ENCODE results near the gene POP5.
"Not testable (repeated sequence)": the region's sequence is repeated elsewhere in the genome, so short reads cannot be mapped to it uniquely, and the experiment has no call there.

POP5 gene

GRCh38 chr12:120534703-120535655 lies 46.2 kb downstream of the POP5 start:
- DNase-seq (ENCODE audit: low read depth) = peak; percentile 86
- TF ChIP-seq, protein P1, sequence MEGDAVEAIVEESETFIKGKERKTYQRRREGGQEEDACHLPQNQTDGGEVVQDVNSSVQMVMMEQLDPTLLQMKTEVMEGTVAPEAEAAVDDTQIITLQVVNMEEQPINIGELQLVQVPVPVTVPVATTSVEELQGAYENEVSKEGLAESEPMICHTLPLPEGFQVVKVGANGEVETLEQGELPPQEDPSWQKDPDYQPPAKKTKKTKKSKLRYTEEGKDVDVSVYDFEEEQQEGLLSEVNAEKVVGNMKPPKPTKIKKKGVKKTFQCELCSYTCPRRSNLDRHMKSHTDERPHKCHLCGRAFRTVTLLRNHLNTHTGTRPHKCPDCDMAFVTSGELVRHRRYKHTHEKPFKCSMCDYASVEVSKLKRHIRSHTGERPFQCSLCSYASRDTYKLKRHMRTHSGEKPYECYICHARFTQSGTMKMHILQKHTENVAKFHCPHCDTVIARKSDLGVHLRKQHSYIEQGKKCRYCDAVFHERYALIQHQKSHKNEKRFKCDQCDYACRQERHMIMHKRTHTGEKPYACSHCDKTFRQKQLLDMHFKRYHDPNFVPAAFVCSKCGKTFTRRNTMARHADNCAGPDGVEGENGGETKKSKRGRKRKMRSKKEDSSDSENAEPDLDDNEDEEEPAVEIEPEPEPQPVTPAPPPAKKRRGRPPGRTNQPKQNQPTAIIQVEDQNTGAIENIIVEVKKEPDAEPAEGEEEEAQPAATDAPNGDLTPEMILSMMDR (IDR thresholded peaks at IDR 0.05; ENCODE audit: low read depth, low read length) = peak; percentile 1
- TF ChIP-seq MAX (IDR thresholded peaks at IDR 0.05; ENCODE audit: low read depth, low read length) = no peak
- no peak for TF ChIP-seq POLR2A (IDR thresholded peaks at IDR 0.05; ENCODE audit: extremely low read depth, insufficient read length)
- peak overlapping the region; percentile 88 for H3K4me3 ChIP-seq (ENCODE audit: low read depth, low read length)

- H3K4me3 ChIP-seq (ENCODE audit: low read depth, low read length) = peak within 1 kb of the TSS; percentile 88
- DNase-seq (ENCODE audit: low read depth) = peak; percentile 93
- TF ChIP-seq MYC (IDR thresholded peaks at IDR 0.05; ENCODE audit: low read depth, low read length) (peak; percentile 50), POLR2A (IDR thresholded peaks at IDR 0.05; ENCODE audit: extremely low read depth, insufficient read length) (peak; percentile 96), MAX (IDR thresholded peaks at IDR 0.05; ENCODE audit: low read depth, low read length) (peak; percentile 38; the same call in 1 of the 2 replicates)
- TF ChIP-seq, protein P1 (IDR thresholded peaks at IDR 0.05; ENCODE audit: low read depth, low read length) = no peak
These were observed 46.9 kb downstream of the POP5 start, which contains the start of gene RNF10 for GRCh38 chr12:120534203-120534702. Gene RNF10, plus strand, starts transcription at chr12:120534356. Its CDS starts 456 bp downstream, at chr12:120534812.

- TF ChIP-seq POLR2A (IDR thresholded peaks at IDR 0.05; ENCODE audit: extremely low read depth, insufficient read length) (no peak), MYC (IDR thresholded peaks at IDR 0.05; ENCODE audit: low read depth, low read length) (no peak)
- TF ChIP-seq, protein P1 (IDR thresholded peaks at IDR 0.05; ENCODE audit: low read depth, low read length) = no peak
- DNase-seq (ENCODE audit: low read depth) = no peak
- H3K4me3 ChIP-seq (ENCODE audit: low read depth, low read length) = no peak overlapping the region
These were observed 48.4 kb downstream of the POP5 start for GRCh38 chr12:120532701-120533238.

DNA sequence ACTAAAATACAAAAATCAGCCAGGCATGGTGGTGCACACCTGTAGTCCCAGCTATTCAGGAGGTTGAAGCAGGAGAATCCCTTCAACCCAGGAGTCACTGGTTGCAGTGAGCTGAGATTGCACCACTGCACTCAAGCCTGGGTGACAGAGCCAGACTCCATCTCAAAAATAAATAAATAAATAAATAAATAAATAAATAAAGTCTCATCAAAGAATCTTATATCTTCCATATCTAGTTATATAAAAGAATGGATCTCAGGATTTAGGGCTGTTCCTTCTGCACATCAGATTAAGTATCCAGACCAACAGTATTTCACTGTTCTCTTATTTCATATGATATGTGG lies 50.8 kb downstream of the POP5 start:
- peak overlapping the region; percentile 98 for H3K4me3 ChIP-seq (ENCODE audit: low read depth, low read length)
- not testable (repeated sequence) for DNase-seq (ENCODE audit: low read depth)

- peak overlapping the region; percentile 98 for H3K4me3 ChIP-seq (ENCODE audit: low read depth, low read length)
These were observed 51.4 kb downstream of the POP5 start for GRCh38 chr12:120529641-120530417.

More at GRCh38 chr12:120529641-120530417, 51.4 kb downstream of the POP5 start:
- DNase-seq (ENCODE audit: low read depth) = peak; percentile 69
- TF ChIP-seq POLR2A (IDR thresholded peaks at IDR 0.05; ENCODE audit: extremely low read depth, insufficient read length) (no peak), MYC (IDR thresholded peaks at IDR 0.05; ENCODE audit: low read depth, low read length) (0 out of 2 replicates have a peak, but pooled peaks have one; percentile 19), MAX (IDR thresholded peaks at IDR 0.05; ENCODE audit: low read depth, low read length) (no peak)
- TF ChIP-seq, protein P1 (IDR thresholded peaks at IDR 0.05; ENCODE audit: low read depth, low read length) = no peak

Data from NB4 (cell line).